Pancreas (tissue), 10 donors: Measurements from ENCODE around the gene TOX2. TPM values are rescaled to one million over a fixed set of nuclear protein-coding genes. Genes with fewer than 3 reads are reported as not detected.

Experiments used
- ATAC-seq, 4 donors: fragments of 200-7000 bp; cut with Tn5 transposase; one replicate each; pipeline versions ENCODE4 v1.8.0 to v1.9.1; 2020; ENCODE audit warnings: mild to moderate bottlenecking in 4 of 4, moderate library complexity in 4 of 4
- DNase-seq, 6 donors: peaks; one replicate each; pipeline ENCODE4 v3.0.0-alpha.2; 2020
- FAIRE-seq: peaks from 2 replicates; lab custom pipeline; 2012; peaks lifted over from hg19 to GRCh38; lab: Jason Lieb, UNC
- H3K27ac ChIP-seq, 4 donors: fragments of 200-600 bp; sonication (generic); 1 replicate in 3 of 4; 2 replicates in 1 of 4; pipeline versions ENCODE4 v1.5.0 to v1.8.0; 2020
- H3K27me3 ChIP-seq, 4 donors: fragments of 200-600 bp; one replicate each; pipeline ENCODE4 v1.8.0; 2021
- H3K36me3 ChIP-seq, 3 donors: fragments of 200-600 bp; sonication (generic) in 1 of 3; one replicate each; pipeline versions ENCODE4 v1.5.0 to v1.8.0; 2020 to 2021
- H3K4me1 ChIP-seq, 3 donors: fragments of 200-600 bp; one replicate each; pipeline ENCODE4 v1.8.0; 2021
- H3K4me3 ChIP-seq, 4 donors: fragments of 200-600 bp; sonication (generic) in 2 of 4; one replicate each; pipeline versions ENCODE4 v1.5.0 to v1.8.0; 2020 to 2021
- H3K9me3 ChIP-seq, 4 donors: fragments of 200-600 bp; one replicate each; pipeline ENCODE4 v1.8.0; 2021
- CTCF ChIP-seq, 4 donors: fragments of 200-600 bp; sonication (generic) in 3 of 4; IDR thresholded peaks; one replicate each; pipeline versions ENCODE4 v1.5.0 to v1.8.0; 2021; ENCODE audit warnings: antibody characterized with exemption in 4 of 4
- WGBS, 2 donors: extraction: QIAGEN DNeasy Blood & Tissue Kit; methylation state at CpG; one replicate each; pipeline ENCODE4 v1.1.7; 2013; 5-methylcytosine and 5-hydroxymethylcytosine counted together
- intact Hi-C, 3 donors: fragments of 100-400 bp; cut with DNase I; formaldehyde crosslinking; loops; one replicate each; pipeline versions ENCODE4 v1.11.1 to v1.14.2; 2022
- polyA plus RNA-seq, 2 donors: library from polyadenylated mRNA; stranded (reverse); fragments of 200-250 nt; gene quantifications; one replicate each; pipeline ENCODE4 v1.2.3, GENCODE V29; 2013
- total RNA-seq, 6 donors: library from RNA; stranded (reverse); fragmentation: NEBNext Ultra II Directional in 4 of 6; extraction: Animal tissue kit (Norgen Biotek cat#: 25700) in 4 of 6; gene quantifications; one replicate each; pipeline versions ENCODE4 v1.2.1 to v1.2.4, GENCODE V29; 2021 to 2023
- donor health status: healthy with polysubstance abuse.
- donor health status: DM: no; HTN: no; CAD: no; lungs with moderate emphysema.
- donor health status: DM: no; HTN: no; CAD: no.
- donor health status: control.
- donor health status: control.
- donor health status: Bipolar disorder and iron deficiency.
- donor health status: DM: yes; HTN: yes; CAD: no.
- donor health status: DM: no; HTN: no; CAD: no.
- donor health status: DM: no; HTN: no; CAD: no.
- donor health status: DM: yes; HTN: yes; CAD: no.

TOX2 gene
- total and polyA plus RNA-seq, 8 donors: 0.24 to 2.3 (median 0.90) TPM

GRCh38 chr20:44011251-44011940, 96.7 kb downstream of the TOX2 start:
- Histone ChIP-seq H3K9me3 (no peaks in the 10 kb centered on the region), H3K36me3 (no peaks in the 10 kb centered on the region), H3K27me3 (no peaks in the 10 kb centered on the region), H3K4me1 (no peaks in the 10 kb centered on the region), H3K27ac (no peak overlapping the region), H3K4me3 (no peak overlapping the region)
- intact Hi-C loops: no loop called here
- no peak for ATAC-seq
- FAIRE-seq: no peak
- no peak for TF ChIP-seq CTCF (IDR thresholded peaks at IDR 0.05)
- 68 to 83% methylated on average over 10 of the region's 10 CpGs for WGBS, 2 donors
- no peak for DNase-seq

- Histone ChIP-seq H3K36me3 (no peaks in the 10 kb centered on the region), H3K4me1 (no peaks in the 10 kb centered on the region), H3K27me3 (no peaks in the 10 kb centered on the region), H3K27ac (no peak overlapping the region), H3K4me3 (no peak overlapping the region), H3K9me3 (no peaks in the 10 kb centered on the region)
- ATAC-seq: no peak
- FAIRE-seq: no peak
- 53 to 72% methylated on average over 4 of the region's 4 CpGs for WGBS, 2 donors
- no peak for DNase-seq
- intact Hi-C loops: no loop called here
- no peak for TF ChIP-seq CTCF (IDR thresholded peaks at IDR 0.05)
Measured at GRCh38 chr20:44012466-44013226, 98.0 kb downstream of the TOX2 start.

GRCh38 chr20:44014807-44015732, 100.4 kb downstream of the TOX2 start:
- H3K4me1 ChIP-seq: no peaks in the 10 kb centered on the region
- no peak overlapping the region for H3K27ac ChIP-seq
- H3K27me3 ChIP-seq: no peaks in the 10 kb centered on the region
- H3K9me3 ChIP-seq: no peaks in the 10 kb centered on the region
- no peak overlapping the region for H3K4me3 ChIP-seq
- ATAC-seq (peak in 2 of 4 donors; percentile 48 to 57), FAIRE-seq (no peak), DNase-seq (peak in 1 of 6 donors; percentile 36)
- 37 to 47% methylated on average over 17 of the region's 17 CpGs for WGBS, 2 donors
- no peaks in the 10 kb centered on the region for H3K36me3 ChIP-seq
- intact Hi-C loops: no loop called here
- TF ChIP-seq CTCF (IDR thresholded peaks at IDR 0.05): no peak

- Histone ChIP-seq H3K9me3 (no peaks in the 10 kb centered on the region), H3K27ac (no peak overlapping the region), H3K27me3 (no peaks in the 10 kb centered on the region), H3K36me3 (no peaks in the 10 kb centered on the region), H3K4me1 (no peaks in the 10 kb centered on the region), H3K4me3 (no peak overlapping the region)
- no peak for ATAC-seq
- TF ChIP-seq CTCF (IDR thresholded peaks at IDR 0.05): no peak
- DNase-seq: no peak
- 29 to 36% methylated on average over 9 of the region's 9 CpGs for WGBS, 2 donors
- intact Hi-C loops: no loop called here
- FAIRE-seq: no peak
Measured at GRCh38 chr20:44015733-44016103, 101.1 kb downstream of the TOX2 start.
